Measurements from ENCODE around the gene INPP5A.

DNA sequence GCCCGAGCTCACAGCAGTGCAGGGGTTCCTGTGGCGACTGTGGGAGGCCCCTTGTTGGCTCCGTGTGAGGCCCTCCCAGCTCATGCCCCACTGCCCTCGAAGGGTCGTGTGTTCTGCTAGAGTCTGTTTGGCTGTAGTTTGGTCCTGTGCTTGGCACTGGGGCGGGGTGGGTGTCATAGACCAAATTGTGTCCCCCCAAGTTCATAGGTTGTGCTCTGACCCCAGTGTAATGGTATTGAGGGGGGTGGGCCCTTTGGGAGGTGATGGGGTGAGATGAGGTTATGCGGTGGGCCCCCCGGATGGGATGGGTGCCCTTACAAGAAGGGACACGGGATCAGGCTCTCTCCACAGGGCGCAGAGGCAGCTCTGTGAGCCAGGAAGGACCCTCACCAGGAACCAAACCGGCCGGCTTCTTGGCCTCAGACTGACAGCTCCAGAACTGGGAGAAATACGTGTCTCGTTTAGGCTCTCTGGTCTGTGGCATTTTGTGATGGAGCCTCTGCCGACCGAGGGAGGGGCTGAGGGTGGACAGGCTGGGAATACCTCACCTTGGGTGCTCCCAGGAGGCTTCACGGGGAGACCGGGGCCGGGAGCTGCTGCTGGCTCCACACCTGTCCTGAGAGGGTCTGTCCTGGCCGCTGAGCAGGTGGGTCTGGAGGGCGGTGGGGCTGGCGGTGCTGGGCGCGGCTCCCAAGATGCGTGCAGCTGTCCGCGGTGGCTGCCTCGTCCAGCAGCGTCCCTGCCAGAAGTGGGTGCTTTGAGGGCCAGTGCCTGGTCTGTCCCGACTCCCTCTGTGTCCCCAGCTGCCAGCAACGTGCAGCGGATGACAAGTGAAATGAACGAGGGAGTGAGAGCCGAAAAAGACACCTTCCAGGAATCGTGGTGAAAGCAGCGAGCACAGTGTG lies 89.4 kb downstream of the INPP5A start:
- TF ChIP-seq, protein P1, sequence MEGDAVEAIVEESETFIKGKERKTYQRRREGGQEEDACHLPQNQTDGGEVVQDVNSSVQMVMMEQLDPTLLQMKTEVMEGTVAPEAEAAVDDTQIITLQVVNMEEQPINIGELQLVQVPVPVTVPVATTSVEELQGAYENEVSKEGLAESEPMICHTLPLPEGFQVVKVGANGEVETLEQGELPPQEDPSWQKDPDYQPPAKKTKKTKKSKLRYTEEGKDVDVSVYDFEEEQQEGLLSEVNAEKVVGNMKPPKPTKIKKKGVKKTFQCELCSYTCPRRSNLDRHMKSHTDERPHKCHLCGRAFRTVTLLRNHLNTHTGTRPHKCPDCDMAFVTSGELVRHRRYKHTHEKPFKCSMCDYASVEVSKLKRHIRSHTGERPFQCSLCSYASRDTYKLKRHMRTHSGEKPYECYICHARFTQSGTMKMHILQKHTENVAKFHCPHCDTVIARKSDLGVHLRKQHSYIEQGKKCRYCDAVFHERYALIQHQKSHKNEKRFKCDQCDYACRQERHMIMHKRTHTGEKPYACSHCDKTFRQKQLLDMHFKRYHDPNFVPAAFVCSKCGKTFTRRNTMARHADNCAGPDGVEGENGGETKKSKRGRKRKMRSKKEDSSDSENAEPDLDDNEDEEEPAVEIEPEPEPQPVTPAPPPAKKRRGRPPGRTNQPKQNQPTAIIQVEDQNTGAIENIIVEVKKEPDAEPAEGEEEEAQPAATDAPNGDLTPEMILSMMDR (IDR thresholded peaks at IDR 0.05; ENCODE audit: low read depth, low read length, poor library complexity, severe bottlenecking) = no peak
- TF ChIP-seq EZH2phosphoT487 (IDR thresholded peaks at IDR 0.05; ENCODE audit: borderline replicate concordance, low read length) = no peak

Data from DOHH2 (cell line).